ENCODE measurements around the gene CYP2S1. TPM values are rescaled to one million over a fixed set of nuclear protein-coding genes. Genes with fewer than 3 reads are reported as not detected.

The CYP2S1 gene
- total RNA-seq, 1 experiment from 2014 or later, result 191 TPM

DNA sequence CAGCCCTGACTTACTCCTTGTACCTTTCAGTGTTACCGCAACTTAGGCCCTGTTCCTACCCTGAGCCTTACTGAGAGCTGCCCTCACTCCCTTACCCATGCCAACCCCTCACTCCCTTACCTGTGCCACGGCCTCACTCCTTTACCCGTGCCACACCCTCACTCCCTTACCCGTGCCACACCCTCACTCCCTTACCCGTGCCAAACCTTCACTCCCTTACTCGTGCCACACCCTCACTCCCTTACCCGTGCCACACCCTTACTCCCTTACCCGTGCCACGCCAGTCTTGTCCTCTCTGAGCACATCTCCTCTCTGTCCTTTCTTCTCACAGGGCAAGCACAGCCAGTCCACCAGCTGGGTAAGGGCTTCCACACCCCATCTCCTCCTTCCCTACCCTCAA is 46.3 kb downstream of the CYP2S1 start:
- Mint-ChIP-seq H3K36me3 (no peaks in the 10 kb centered on the region; the same call in 1 of the 2 replicates), H3K27ac (no peak overlapping the region), H3K27me3 (ENCODE audit: low read depth) (no peaks in the 10 kb centered on the region), H3K9me3 (no peaks in the 10 kb centered on the region), H3K4me3 (no peak overlapping the region), H3K4me1 (no peaks in the 10 kb centered on the region)
- ATAC-seq, result no peak
- POLR2A ChIA-PET, result no interaction called here
- DNase-seq (ENCODE audit: low spot score), result no peak
- CTCF ChIA-PET, result no interaction called here
- TF ChIP-seq, protein P1, sequence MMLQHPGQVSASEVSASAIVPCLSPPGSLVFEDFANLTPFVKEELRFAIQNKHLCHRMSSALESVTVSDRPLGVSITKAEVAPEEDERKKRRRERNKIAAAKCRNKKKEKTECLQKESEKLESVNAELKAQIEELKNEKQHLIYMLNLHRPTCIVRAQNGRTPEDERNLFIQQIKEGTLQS (CRISPR knock-in tag; conservative IDR thresholded peaks at IDR 0.05), result no peak
- TF ChIP-seq IRF2 (CRISPR knock-in tag; IDR thresholded peaks at IDR 0.05; ENCODE audit: borderline replicate concordance, low read depth) (no peak), MYBL2 (CRISPR knock-in tag; IDR thresholded peaks at IDR 0.05) (no peak), MXD4 (CRISPR knock-in tag; IDR thresholded peaks at IDR 0.05; ENCODE audit: borderline replicate concordance) (no peak), ESRRA (CRISPR knock-in tag; IDR thresholded peaks at IDR 0.05; ENCODE audit: borderline replicate concordance) (no peak)
- TF ChIP-seq, protein P2, sequence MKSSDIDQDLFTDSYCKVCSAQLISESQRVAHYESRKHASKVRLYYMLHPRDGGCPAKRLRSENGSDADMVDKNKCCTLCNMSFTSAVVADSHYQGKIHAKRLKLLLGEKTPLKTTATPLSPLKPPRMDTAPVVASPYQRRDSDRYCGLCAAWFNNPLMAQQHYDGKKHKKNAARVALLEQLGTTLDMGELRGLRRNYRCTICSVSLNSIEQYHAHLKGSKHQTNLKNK (CRISPR knock-in tag; IDR thresholded peaks at IDR 0.05), result no peak

DNA sequence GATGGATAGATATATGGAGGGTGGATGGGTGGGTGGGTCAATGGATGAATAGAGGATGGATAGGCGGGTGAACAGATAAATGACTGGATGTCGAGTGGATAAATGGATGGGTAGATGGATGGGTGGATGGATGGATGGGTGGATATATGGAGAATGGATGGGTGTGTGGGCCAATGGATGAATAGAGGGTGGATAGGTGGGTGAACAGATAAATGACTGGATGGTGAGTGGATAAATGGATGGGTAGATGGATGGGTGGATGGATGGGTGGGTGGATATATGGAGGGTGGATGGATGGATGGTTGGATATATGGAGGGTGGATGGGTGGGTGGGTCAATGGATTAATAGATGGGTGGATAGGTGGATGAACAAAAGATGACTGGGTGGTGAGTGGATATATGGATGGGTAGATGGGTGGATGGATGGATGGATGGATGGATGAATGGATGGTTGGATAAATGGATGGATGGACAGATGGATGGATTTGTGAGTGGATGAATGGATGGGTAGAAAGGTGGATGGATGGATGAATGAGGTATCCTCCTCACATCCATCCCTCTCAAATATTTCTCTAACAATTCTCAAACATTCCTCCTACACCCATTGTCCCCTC is 47.0 kb downstream of the CYP2S1 start:
- no peak overlapping the region for H3K27ac Mint-ChIP-seq
- H3K36me3 Mint-ChIP-seq, result peaks cover under 1% of the 10 kb centered on the region; the same call in 1 of the 2 replicates
- TF ChIP-seq, protein P3, sequence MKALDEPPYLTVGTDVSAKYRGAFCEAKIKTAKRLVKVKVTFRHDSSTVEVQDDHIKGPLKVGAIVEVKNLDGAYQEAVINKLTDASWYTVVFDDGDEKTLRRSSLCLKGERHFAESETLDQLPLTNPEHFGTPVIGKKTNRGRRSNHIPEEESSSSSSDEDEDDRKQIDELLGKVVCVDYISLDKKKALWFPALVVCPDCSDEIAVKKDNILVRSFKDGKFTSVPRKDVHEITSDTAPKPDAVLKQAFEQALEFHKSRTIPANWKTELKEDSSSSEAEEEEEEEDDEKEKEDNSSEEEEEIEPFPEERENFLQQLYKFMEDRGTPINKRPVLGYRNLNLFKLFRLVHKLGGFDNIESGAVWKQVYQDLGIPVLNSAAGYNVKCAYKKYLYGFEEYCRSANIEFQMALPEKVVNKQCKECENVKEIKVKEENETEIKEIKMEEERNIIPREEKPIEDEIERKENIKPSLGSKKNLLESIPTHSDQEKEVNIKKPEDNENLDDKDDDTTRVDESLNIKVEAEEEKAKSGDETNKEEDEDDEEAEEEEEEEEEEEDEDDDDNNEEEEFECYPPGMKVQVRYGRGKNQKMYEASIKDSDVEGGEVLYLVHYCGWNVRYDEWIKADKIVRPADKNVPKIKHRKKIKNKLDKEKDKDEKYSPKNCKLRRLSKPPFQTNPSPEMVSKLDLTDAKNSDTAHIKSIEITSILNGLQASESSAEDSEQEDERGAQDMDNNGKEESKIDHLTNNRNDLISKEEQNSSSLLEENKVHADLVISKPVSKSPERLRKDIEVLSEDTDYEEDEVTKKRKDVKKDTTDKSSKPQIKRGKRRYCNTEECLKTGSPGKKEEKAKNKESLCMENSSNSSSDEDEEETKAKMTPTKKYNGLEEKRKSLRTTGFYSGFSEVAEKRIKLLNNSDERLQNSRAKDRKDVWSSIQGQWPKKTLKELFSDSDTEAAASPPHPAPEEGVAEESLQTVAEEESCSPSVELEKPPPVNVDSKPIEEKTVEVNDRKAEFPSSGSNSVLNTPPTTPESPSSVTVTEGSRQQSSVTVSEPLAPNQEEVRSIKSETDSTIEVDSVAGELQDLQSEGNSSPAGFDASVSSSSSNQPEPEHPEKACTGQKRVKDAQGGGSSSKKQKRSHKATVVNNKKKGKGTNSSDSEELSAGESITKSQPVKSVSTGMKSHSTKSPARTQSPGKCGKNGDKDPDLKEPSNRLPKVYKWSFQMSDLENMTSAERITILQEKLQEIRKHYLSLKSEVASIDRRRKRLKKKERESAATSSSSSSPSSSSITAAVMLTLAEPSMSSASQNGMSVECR (CRISPR knock-in tag; IDR thresholded peaks at IDR 0.05; ENCODE audit: borderline replicate concordance), result no peak
- ChIA-PET CTCF (no interaction called here), POLR2A (no interaction called here)
- H3K4me1 Mint-ChIP-seq, result no peaks in the 10 kb centered on the region
- H3K9me3 Mint-ChIP-seq, result no peaks in the 10 kb centered on the region
- no peak overlapping the region for H3K4me3 Mint-ChIP-seq
- H3K27me3 Mint-ChIP-seq (ENCODE audit: low read depth), result no peaks in the 10 kb centered on the region
- DNase-seq (ENCODE audit: low spot score) (no peak), ATAC-seq (no peak)

DNA sequence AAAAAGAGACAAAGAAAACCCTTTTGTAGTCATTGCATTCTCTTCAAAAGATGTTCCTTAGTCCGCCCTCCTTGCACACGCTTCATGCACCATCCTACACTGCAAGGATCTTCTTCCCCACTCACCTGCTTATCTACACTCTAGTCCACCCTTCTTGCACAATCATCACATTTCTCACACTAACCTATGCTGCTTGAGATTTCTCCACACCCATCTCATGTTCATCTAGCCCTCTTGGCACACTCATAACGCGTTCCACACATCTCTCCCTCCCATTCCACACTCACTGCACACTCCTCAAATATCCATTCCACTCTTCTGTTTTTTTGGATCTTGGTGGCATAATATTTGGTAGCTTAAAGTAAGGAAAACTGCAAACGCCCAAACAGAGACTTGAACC is 48.8 kb downstream of the CYP2S1 start:
- Mint-ChIP-seq H3K27ac (no peak overlapping the region), H3K4me1 (no peaks in the 10 kb centered on the region), H3K27me3 (ENCODE audit: low read depth) (no peaks in the 10 kb centered on the region), H3K36me3 (peaks cover 7% of the 10 kb centered on the region; the same call in 1 of the 2 replicates), H3K9me3 (no peaks in the 10 kb centered on the region), H3K4me3 (no peak overlapping the region)
- ChIA-PET POLR2A (interaction anchor here (0.6 to 1.1 kb wide), 2 partner anchors 87 to 93 kb away, joined by 5 to 10 read pairs; no protein-coding TSS in a partner anchor), CTCF (interaction anchor here (0.9 kb wide), 1 partner anchor 66 kb away, joined by 4 read pairs; no protein-coding TSS in a partner anchor)
- DNase-seq (ENCODE audit: low spot score) (no peak), ATAC-seq (no peak)
- TF ChIP-seq TEAD4 (CRISPR knock-in tag; IDR thresholded peaks at IDR 0.05) (no peak), TEAD1 (CRISPR knock-in tag; IDR thresholded peaks at IDR 0.05) (no peak), CREM (CRISPR knock-in tag; IDR thresholded peaks at IDR 0.05) (no peak), CBFB (CRISPR knock-in tag; IDR thresholded peaks at IDR 0.05; ENCODE audit: low read depth) (no peak), TCF7 (CRISPR knock-in tag; IDR thresholded peaks at IDR 0.05; ENCODE audit: low read depth) (no peak), SMAD3 (CRISPR knock-in tag; IDR thresholded peaks at IDR 0.05; ENCODE audit: borderline replicate concordance) (no peak), IRF2 (CRISPR knock-in tag; IDR thresholded peaks at IDR 0.05; ENCODE audit: borderline replicate concordance, low read depth) (no peak), ZNF671 (CRISPR knock-in tag; IDR thresholded peaks at IDR 0.05) (no peak), ZNF396 (CRISPR knock-in tag; IDR thresholded peaks at IDR 0.05; ENCODE audit: borderline replicate concordance) (no peak)
- TF ChIP-seq, protein P4, sequence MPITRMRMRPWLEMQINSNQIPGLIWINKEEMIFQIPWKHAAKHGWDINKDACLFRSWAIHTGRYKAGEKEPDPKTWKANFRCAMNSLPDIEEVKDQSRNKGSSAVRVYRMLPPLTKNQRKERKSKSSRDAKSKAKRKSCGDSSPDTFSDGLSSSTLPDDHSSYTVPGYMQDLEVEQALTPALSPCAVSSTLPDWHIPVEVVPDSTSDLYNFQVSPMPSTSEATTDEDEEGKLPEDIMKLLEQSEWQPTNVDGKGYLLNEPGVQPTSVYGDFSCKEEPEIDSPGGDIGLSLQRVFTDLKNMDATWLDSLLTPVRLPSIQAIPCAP (CRISPR knock-in tag; IDR thresholded peaks at IDR 0.05), result no peak
